Measurements from ENCODE around the gene INTS14.

DNA sequence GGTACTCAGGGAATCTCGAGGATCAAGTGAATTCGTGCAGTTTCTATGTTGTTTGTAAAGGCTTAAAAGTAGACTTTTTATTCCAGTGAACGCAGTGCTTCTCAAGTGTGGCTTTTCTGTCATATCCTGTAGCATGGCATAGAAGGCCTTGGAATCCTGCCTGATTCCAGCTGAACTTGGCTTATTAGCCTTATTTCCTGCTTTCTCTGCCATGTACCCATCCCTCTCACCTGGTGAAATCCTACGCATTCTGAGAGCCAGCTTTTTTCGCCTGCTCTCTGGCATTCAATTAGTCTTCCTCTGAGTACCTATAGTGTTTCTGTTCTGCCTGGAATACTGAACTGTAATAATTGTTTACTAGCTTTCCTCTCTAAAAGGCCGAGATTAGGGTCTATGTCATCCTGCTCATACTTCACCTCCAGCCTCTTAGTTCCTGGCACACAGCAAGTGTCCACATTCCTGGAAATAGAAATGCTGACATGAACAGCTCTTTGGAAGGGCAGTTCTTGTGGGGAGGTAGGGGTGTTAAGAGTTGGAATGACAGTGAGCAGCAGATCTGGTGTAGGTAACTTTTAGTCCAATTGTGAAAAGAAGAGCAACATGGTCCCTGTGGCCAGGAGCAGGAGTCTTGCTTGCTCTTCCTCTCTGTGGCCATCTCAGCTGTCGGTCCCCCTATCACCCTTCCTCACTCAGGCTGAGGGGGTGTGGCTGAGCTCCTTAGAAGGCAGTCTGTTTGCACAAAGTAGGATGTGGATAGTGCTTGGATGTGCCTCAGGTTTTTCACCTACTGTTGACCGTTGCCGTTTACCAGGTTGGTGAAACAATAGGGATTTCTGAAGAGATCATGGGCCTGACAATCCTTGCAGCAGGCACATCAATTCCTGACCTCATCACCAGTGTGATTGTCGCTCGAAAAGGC, 41.2 kb upstream of the INTS14 start:
- no peak for TF ChIP-seq POLR2A (IDR thresholded peaks at IDR 0.05)
- TF ChIP-seq, protein P1, sequence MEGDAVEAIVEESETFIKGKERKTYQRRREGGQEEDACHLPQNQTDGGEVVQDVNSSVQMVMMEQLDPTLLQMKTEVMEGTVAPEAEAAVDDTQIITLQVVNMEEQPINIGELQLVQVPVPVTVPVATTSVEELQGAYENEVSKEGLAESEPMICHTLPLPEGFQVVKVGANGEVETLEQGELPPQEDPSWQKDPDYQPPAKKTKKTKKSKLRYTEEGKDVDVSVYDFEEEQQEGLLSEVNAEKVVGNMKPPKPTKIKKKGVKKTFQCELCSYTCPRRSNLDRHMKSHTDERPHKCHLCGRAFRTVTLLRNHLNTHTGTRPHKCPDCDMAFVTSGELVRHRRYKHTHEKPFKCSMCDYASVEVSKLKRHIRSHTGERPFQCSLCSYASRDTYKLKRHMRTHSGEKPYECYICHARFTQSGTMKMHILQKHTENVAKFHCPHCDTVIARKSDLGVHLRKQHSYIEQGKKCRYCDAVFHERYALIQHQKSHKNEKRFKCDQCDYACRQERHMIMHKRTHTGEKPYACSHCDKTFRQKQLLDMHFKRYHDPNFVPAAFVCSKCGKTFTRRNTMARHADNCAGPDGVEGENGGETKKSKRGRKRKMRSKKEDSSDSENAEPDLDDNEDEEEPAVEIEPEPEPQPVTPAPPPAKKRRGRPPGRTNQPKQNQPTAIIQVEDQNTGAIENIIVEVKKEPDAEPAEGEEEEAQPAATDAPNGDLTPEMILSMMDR (IDR thresholded peaks at IDR 0.05): no peak

Data from thyroid gland (tissue), 4 donors.